Body of pancreas (tissue), 4 donors: Measurements from ENCODE around the gene GRM3.

Experiments used
- CTCF ChIP-seq, 7 experiments: fragments of 450-650 bp in 4 of 7; fragments of 200-600 bp in 3 of 7; sonication (generic) in 3 of 7; IDR thresholded peaks; one replicate each; pipeline ENCODE4 v1.5.1; 2016 to 2019; ENCODE audit warnings: antibody characterized with exemption in 7 of 7
- POLR2A ChIP-seq, 3 donors: fragments of 450-650 bp; IDR thresholded peaks; one replicate each; pipeline ENCODE4 v1.6.1; 2016; ENCODE audit warnings: antibody characterized with exemption in 3 of 3, mild to moderate bottlenecking in 2 of 3

DNA sequence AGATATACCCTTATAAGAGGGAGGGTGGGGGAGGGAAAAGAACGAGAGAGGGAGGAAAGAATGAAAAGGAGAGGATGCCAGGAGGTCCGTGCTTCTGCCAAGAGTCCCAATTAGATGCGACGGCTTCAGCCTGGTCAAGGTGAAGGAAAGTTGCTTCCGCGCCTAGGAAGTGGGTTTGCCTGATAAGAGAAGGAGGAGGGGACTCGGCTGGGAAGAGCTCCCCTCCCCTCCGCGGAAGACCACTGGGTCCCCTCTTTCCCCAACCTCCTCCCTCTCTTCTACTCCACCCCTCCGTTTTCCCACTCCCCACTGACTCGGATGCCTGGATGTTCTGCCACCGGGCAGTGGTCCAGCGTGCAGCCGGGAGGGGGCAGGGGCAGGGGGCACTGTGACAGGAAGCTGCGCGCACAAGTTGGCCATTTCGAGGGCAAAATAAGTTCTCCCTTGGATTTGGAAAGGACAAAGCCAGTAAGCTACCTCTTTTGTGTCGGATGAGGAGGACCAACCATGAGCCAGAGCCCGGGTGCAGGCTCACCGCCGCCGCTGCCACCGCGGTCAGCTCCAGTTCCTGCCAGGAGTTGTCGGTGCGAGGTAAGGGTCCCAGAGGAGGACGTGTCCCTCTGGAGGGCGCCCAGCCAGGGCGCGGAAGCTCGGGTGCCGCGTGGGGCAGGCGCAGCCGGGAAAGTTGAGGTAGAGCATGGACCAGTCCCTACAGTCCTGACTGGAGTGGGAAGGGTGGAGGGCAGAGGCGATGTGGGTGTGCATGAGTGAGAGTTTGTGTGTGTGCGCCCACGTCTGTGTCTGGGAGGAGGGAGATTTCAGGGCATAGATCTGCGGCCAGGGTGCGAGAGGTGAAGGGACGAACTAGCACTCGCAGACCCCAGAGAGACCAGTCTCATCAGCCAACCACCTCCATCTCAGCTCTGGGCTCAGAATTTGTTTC, 844 bp downstream of the GRM3 start:
- TF ChIP-seq CTCF (IDR thresholded peaks at IDR 0.05) (no peak), POLR2A (IDR thresholded peaks at IDR 0.05) (no peak)
